SKM-1 (cell line): ENCODE measurements around the gene P2RX6.
"Not testable (repeated sequence)": the region's sequence is repeated elsewhere in the genome, so short reads cannot be mapped to it uniquely, and the experiment has no call there.

ENCODE experiments used
- DNase-seq: peaks from one replicate; lab custom pipeline; 2025; ENCODE audit not compliant: unreplicated experiment; lab: John Stamatoyannopoulos, UW

P2RX6 gene

GRCh38 chr22:21014726-21015465 is at the start of gene P2RX6:
TSS of gene P2RX6 (plus strand) at chr22:21015165. CDS start at chr22:21015175, 10 bp downstream.
- no peak for DNase-seq

GRCh38 chr22:20965888-20966855 is 48.8 kb upstream of the P2RX6 start:
- no peak for DNase-seq

- DNase-seq, result no peak
These were observed 47.9 kb upstream of the P2RX6 start, which contains the start of gene AIFM3 for GRCh38 chr22:20966883-20967696. TSS of gene AIFM3 (plus strand) at chr22:20967255. CDS start at chr22:20967945, 690 bp downstream.

- DNase-seq, result no peak
These were observed 47.2 kb upstream of the P2RX6 start for GRCh38 chr22:20967697-20968211.

GRCh38 chr22:20968281-20968977 is 46.5 kb upstream of the P2RX6 start:
- peak; percentile 68 for DNase-seq

- DNase-seq, result no peak
These were observed 43.9 kb upstream of the P2RX6 start for GRCh38 chr22:20970939-20971657.

GRCh38 chr22:20972014-20972694 is 42.8 kb upstream of the P2RX6 start:
- not testable (repeated sequence) for DNase-seq

- no peak for DNase-seq
These were observed 41.9 kb upstream of the P2RX6 start for GRCh38 chr22:20972933-20973577.

- no peak for DNase-seq
These were observed 41.2 kb upstream of the P2RX6 start for GRCh38 chr22:20973634-20974286.

- DNase-seq, result no peak
These were observed 40.5 kb upstream of the P2RX6 start for GRCh38 chr22:20974336-20974955.

- DNase-seq, result no peak
These were observed 39.2 kb upstream of the P2RX6 start for GRCh38 chr22:20975541-20976290.

GRCh38 chr22:20976291-20976877 is 38.6 kb upstream of the P2RX6 start:
- DNase-seq, result no peak

GRCh38 chr22:20977019-20977418 is 37.9 kb upstream of the P2RX6 start:
- DNase-seq, result no peak

GRCh38 chr22:20977516-20978170 is 37.3 kb upstream of the P2RX6 start:
- DNase-seq, result no peak

- DNase-seq, result no peak
These were observed 36.5 kb upstream of the P2RX6 start for GRCh38 chr22:20978419-20978818.
